Keratinocyte (primary cell): ENCODE results near the gene NIPAL1. TPM values are rescaled to one million over a fixed set of nuclear protein-coding genes. Genes with fewer than 3 reads are reported as not detected.
"Not testable (repeated sequence)": the region's sequence is repeated elsewhere in the genome, so short reads cannot be mapped to it uniquely, and the experiment has no call there.

ENCODE experiments used
- DNase-seq: peaks from one replicate; pipeline ENCODE4 v3.0.0-alpha.2; 2011; ENCODE audit warnings: low read depth, missing footprints, low spot score
- FAIRE-seq: peaks from 2 replicates; lab custom pipeline; 2011; peaks lifted over from hg19 to GRCh38; lab: Jason Lieb, UNC
- H2AFZ ChIP-seq: 2 replicates; pipeline ENCODE4 v1.6.0; 2012; ENCODE audit warnings: low read length, control low read depth, inconsistent platforms; ENCODE audit not compliant: control insufficient read depth
- H3K27ac ChIP-seq: 2 replicates; pipeline ENCODE4 v1.5.1; 2011; ENCODE audit warnings: low read length; ENCODE audit not compliant: control insufficient read depth, insufficient read depth
- H3K27me3 ChIP-seq: 3 replicates; pipeline ENCODE4 v1.6.0; 2011; ENCODE audit warnings: low read length; ENCODE audit not compliant: control insufficient read depth, insufficient read depth; ENCODE audit errors: extremely low read depth
- H3K36me3 ChIP-seq, 2 experiments: 2 replicates in 1 of 2; 3 replicates in 1 of 2; pipeline ENCODE4 v1.5.1; 2011; ENCODE audit warnings: low read length in 2 of 2, mild to moderate bottlenecking in 1 of 2; ENCODE audit not compliant: control insufficient read depth in 2 of 2, insufficient read depth in 2 of 2; ENCODE audit errors: extremely low read depth in 1 of 2
- H3K4me1 ChIP-seq: 3 replicates; pipeline ENCODE4 v1.5.1; 2011; ENCODE audit warnings: low read length; ENCODE audit not compliant: control insufficient read depth, insufficient read depth; ENCODE audit errors: extremely low read depth
- H3K4me2 ChIP-seq: 3 replicates; pipeline ENCODE4 v1.6.0; 2011; ENCODE audit warnings: low read depth, low read length; ENCODE audit not compliant: control insufficient read depth, insufficient read depth; ENCODE audit errors: extremely low read depth
- H3K4me3 ChIP-seq, 3 experiments: fragments of 200-600 bp in 1 of 3; sonication (generic) in 1 of 3; 2 replicates in 2 of 3; 3 replicates in 1 of 3; pipeline ENCODE4 v1.5.1; 2011 to 2016; ENCODE audit warnings: low read length in 3 of 3, mild to moderate bottlenecking in 3 of 3, control low read depth in 2 of 3, inconsistent platforms in 1 of 3, low read depth in 1 of 3, mixed read lengths in 1 of 3, mixed run types in 1 of 3, moderate library complexity in 1 of 3; ENCODE audit not compliant: control insufficient read depth in 2 of 3, insufficient read depth in 2 of 3; ENCODE audit errors: extremely low read depth in 1 of 3
- H3K79me2 ChIP-seq: 2 replicates; pipeline ENCODE4 v1.6.0; 2012; ENCODE audit warnings: low read length; ENCODE audit not compliant: control insufficient read depth, insufficient read depth
- H3K9ac ChIP-seq: 3 replicates; pipeline ENCODE4 v1.6.0; 2011; ENCODE audit warnings: low read length; ENCODE audit not compliant: control insufficient read depth, insufficient read depth; ENCODE audit errors: extremely low read depth
- H3K9me1 ChIP-seq: 3 replicates; pipeline ENCODE4 v1.6.0; 2011; ENCODE audit warnings: low read length; ENCODE audit not compliant: control insufficient read depth, insufficient read depth; ENCODE audit errors: extremely low read depth
- H3K9me3 ChIP-seq: 2 replicates; pipeline ENCODE4 v1.5.1; 2012; ENCODE audit warnings: low read depth, low read length; ENCODE audit not compliant: control insufficient read depth
- H4K20me1 ChIP-seq: 3 replicates; pipeline ENCODE4 v1.6.0; 2011; ENCODE audit warnings: low read length; ENCODE audit not compliant: control insufficient read depth, insufficient read depth; ENCODE audit errors: extremely low read depth
- CTCF ChIP-seq, 3 experiments: IDR thresholded peaks in 1 of 3; conservative IDR thresholded peaks in 1 of 3; optimal IDR thresholded peaks in 1 of 3; 2 replicates in 2 of 3; 3 replicates in 1 of 3; pipeline versions ENCODE3 to v1.5.1; 2011; ENCODE audit warnings: low read length in 3 of 3, mild to moderate bottlenecking in 3 of 3, moderate library complexity in 2 of 3, control low read depth in 1 of 3, inconsistent platforms in 1 of 3; ENCODE audit not compliant: insufficient read depth in 2 of 3; ENCODE audit errors: extremely low read depth in 1 of 3
- EZH2 ChIP-seq: IDR thresholded peaks from one replicate; pipeline ENCODE4 v1.6.1; 2012; ENCODE audit warnings: inconsistent platforms, mild to moderate bottlenecking, low read length, moderate library complexity
- dilution Hi-C: fragments of 300-500 bp; cut with MboI; formaldehyde crosslinking; loops from one replicate; pipeline ENCODE4 v1.7.0; 2020; ENCODE audit warnings: low sequenced_read_pairs; ENCODE audit not compliant: extremely low pct_ligation_motif_present
- polyA plus RNA-seq, 5 experiments: library from polyadenylated mRNA; depleted of rRNA in 3 of 5; stranded (reverse) in 3 of 5; stranded (forward) in 1 of 5; unstranded in 1 of 5; fragments of >200 nt; gene quantifications; 1 replicate in 1 of 5; 2 replicates in 3 of 5; 3 replicates in 1 of 5; pipeline versions ENCODE4 v1.2.1 to v1.2.3, GENCODE V29; 2011 to 2012; ENCODE audit warnings: missing spikeins in 2 of 5, low read depth in 1 of 5, low replicate concordance in 1 of 5

Gene NIPAL1
- polyA plus RNA-seq, 1 donor (not counting 4 experiments of a cell fraction or from before 2014, with no cell fraction given): 18.9 TPM

DNA sequence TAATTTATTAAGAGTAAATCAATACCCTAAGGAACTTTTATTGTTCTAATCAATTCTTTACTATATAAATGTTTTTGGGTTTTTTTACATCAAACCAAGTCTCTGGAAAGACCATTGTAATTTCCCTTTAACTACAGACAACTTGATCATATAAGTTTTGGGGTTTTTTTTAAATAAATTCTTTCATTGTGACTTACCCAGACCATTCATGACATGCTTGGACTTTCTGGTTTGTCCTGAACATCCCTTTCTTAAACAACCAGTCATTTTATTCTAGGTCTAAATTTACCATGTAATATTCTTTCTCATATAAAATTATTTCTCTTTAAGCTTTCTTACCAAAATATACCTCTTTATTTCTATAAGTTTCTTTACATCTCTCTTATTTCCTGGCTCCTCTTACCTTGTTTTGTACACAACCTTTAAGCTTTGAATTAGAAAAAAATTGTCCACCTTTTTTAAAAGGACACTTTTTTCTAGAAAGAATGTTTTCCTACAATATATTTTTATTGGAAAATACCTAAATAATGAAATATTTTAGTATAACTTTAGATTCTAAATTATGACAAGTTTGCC lies 8.5 kb upstream of the NIPAL1 start:
- Histone ChIP-seq H3K27ac (no peak overlapping the region), H3K4me2 (no peak overlapping the region), H3K9me1 (no peaks in the 10 kb centered on the region), H3K27me3 (no peaks in the 10 kb centered on the region), H3K4me3 (no peak overlapping the region), H3K36me3 (no peaks in the 10 kb centered on the region), H3K79me2 (no peaks in the 10 kb centered on the region), H3K4me1 (no peaks in the 10 kb centered on the region), H4K20me1 (no peaks in the 10 kb centered on the region), H2AFZ (no peak overlapping the region), H3K9ac (no peak overlapping the region), H3K9me3 (peaks cover 2% of the 10 kb centered on the region)
- dilution Hi-C loops: no loop called here
- TF ChIP-seq CTCF (optimal IDR thresholded peaks at IDR 0.05 in 1 of 3, IDR thresholded peaks at IDR 0.05 in 1 of 3, conservative IDR thresholded peaks at IDR 0.05 in 1 of 3; ENCODE audit: extremely low read depth in 1 of 3, insufficient read depth in 2 of 3, low read length in 3 of 3) (no peak), EZH2 (no peak)
- FAIRE-seq: no peak
- no peak for DNase-seq

DNA sequence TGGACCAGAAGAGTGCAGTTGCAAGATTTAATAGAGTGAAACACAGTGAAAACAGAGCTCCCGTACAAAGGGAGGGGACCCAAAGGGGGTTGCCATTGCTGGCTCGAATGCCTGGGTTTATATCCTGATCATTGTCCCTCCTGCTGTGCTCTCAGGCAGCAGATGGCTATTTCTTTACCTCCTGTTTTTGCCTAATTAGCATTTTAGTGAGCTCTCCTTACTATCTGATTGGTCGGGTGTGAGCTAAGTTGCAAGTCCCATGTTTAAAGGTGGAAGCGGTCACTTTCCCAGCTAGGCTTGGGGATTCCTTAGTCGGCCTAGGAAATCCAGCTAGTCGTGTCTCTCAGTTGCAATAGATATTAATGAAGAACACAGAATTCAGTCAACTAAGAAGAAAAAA lies 5.7 kb upstream of the NIPAL1 start:
- H3K27ac ChIP-seq, dilution Hi-C loops, H2AFZ ChIP-seq, H3K9me1 ChIP-seq, H4K20me1 ChIP-seq, H3K27me3 ChIP-seq, H3K9me3 ChIP-seq, H3K36me3 ChIP-seq, H3K4me1 ChIP-seq, H3K79me2 ChIP-seq, H3K4me3 ChIP-seq, DNase-seq, H3K9ac ChIP-seq, FAIRE-seq, H3K4me2 ChIP-seq: not testable (repeated sequence)

- FAIRE-seq: no peak
- Histone ChIP-seq H3K27me3 (no peaks in the 10 kb centered on the region), H3K79me2 (no peaks in the 10 kb centered on the region), H3K27ac (no peak overlapping the region), H2AFZ (no peak overlapping the region), H3K4me1 (peaks cover 10% of the 10 kb centered on the region), H3K4me3 (no peak overlapping the region), H3K9me3 (peaks cover 2% of the 10 kb centered on the region), H3K4me2 (no peak overlapping the region), H4K20me1 (no peaks in the 10 kb centered on the region), H3K9ac (no peak overlapping the region), H3K36me3 (no peaks in the 10 kb centered on the region), H3K9me1 (no peaks in the 10 kb centered on the region)
- dilution Hi-C loops: no loop called here
- DNase-seq: no peak
- TF ChIP-seq EZH2 (no peak), CTCF (optimal IDR thresholded peaks at IDR 0.05 in 1 of 3, IDR thresholded peaks at IDR 0.05 in 1 of 3, conservative IDR thresholded peaks at IDR 0.05 in 1 of 3; ENCODE audit: extremely low read depth in 1 of 3, insufficient read depth in 2 of 3, low read length in 3 of 3) (no peak)
Observed at GRCh38 chr4:48011722-48012121, 4.8 kb upstream of the NIPAL1 start.
